Measurements from ENCODE around the gene SSBP4. TPM values are rescaled to one million over a fixed set of nuclear protein-coding genes. Genes with fewer than 3 reads are reported as not detected.

The SSBP4 gene
- total and polyA plus RNA-seq, 2 donors (not counting 3 experiments of a cell fraction or from before 2014, with no cell fraction given), result 89.6 to 151 TPM

DNA sequence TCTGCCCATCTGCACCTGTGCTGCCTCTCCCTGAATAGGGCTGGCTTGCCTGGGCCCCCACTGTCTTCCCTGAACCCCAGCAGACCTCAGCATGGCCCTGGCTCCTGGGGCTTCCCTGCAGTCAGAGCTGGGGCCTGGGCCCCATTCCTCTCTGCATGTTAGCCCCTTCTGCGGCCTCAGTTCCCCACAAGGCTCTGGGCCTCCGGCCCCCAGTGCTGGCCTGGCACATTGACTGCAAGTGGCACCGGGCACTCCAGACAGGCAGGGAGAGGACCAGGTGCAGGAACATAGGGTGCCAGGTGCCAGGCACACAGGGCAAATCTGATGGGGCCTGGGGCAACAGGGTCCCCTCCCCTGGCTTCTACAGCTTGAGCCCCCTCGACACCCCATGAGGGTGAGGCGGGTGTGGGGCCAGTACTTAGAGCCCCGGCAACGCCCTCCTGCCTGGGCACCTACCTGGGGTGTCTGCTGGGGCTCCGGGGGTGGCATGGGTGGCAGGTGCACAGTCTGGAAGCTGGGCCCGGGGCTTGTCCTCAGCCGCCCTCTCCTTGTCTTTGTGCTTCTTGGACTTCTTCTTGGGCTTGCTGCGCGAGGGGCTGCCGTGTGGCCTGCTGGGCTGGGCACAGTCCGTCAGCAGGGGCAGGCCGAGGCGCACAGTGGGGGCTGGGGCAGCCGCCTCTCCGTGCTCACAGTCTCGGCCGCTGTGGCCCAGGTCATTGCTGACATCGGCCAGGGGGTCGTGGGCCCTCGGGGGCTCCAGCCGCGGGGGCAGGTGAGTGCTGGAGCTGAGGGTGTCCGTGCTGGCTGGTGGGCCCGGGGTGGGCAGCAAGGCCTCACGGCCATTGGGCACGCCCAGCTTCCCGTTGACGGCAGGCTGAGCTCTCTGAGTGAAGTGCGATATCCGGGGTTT, 31.1 kb downstream of the SSBP4 start:
- ChIA-PET CTCF (interaction anchor here (0.7 to 6.8 kb wide), 20 partner anchors 8 to 537 kb away, joined by 3 to 127 read pairs (median 4); partner anchors contain the start of genes ELL, ISYNA1, REX1BD and UBA52), POLR2A (no interaction called here)
- H3K4me1 ChIP-seq (ENCODE audit: control insufficient read depth, extremely low read depth, insufficient read depth, low read length), result no peaks in the 10 kb centered on the region
- H4K20me1 ChIP-seq (replicated peaks; ENCODE audit: control insufficient read depth, extremely low read depth, insufficient read depth, low read length), result no peaks in the 10 kb centered on the region
- no peak overlapping the region for H3K4me3 ChIP-seq (replicated peaks in 1 of 3; ENCODE audit: insufficient read depth in 1 of 3, low read depth in 1 of 3, low read length in 3 of 3)
- intact Hi-C loops (cut with micrococcal nuclease) (loop anchor here (2.0 to 10.0 kb wide), 3 partner anchors 227 to 465 kb away; partner anchors contain the start of genes COPE and DDX49), dilution Hi-C loops (cut with MboI; ENCODE audit: extremely low pct_ligation_motif_present, low sequenced_read_pairs) (no loop called here)
- FAIRE-seq (no peak), DNase-seq (ENCODE audit: low read depth, low spot score) (no peak)
- TF ChIP-seq POLR2AphosphoS5 (IDR thresholded peaks at IDR 0.05; ENCODE audit: insufficient read depth, low read depth, low read length) (no peak), FOS (IDR thresholded peaks at IDR 0.05; ENCODE audit: borderline replicate concordance, insufficient read depth, low read length) (no peak), MYC (IDR thresholded peaks at IDR 0.05; ENCODE audit: low read depth, low read length) (no peak), POLR2A (IDR thresholded peaks at IDR 0.05; ENCODE audit: low read depth, low read length) (no peak), JUN (IDR thresholded peaks at IDR 0.05; ENCODE audit: borderline replicate concordance, insufficient read depth, insufficient read length, low read depth) (no peak)
- no TSS peak for BruUV-seq (replicated peaks)
- H3K9ac ChIP-seq (replicated peaks; ENCODE audit: extremely low read depth, insufficient read depth, low read length), result no peak overlapping the region
- H3K9me3 ChIP-seq (replicated peaks; ENCODE audit: control insufficient read depth, insufficient read depth, low read length), result no peaks in the 10 kb centered on the region
- H3K79me2 ChIP-seq (ENCODE audit: control insufficient read depth, insufficient read depth, low read length), result no peaks in the 10 kb centered on the region
- H3K9me1 ChIP-seq (replicated peaks; ENCODE audit: control insufficient read depth, extremely low read depth, insufficient read depth, low read length), result no peaks in the 10 kb centered on the region
- H2AFZ ChIP-seq (ENCODE audit: low read depth, low read length), result no peak overlapping the region
- H3K27me3 ChIP-seq (ENCODE audit: control insufficient read depth in 2 of 2, insufficient read depth in 2 of 2, low read length in 2 of 2), result no peaks in the 10 kb centered on the region
- no peak overlapping the region for H3K4me2 ChIP-seq (ENCODE audit: insufficient read depth, low read length)
- H3K36me3 ChIP-seq (ENCODE audit: control insufficient read depth in 2 of 2, extremely low read depth in 1 of 2, insufficient read depth in 2 of 2, low read length in 2 of 2), result peaks cover 6 to 45% of the 10 kb centered on the region in 2 experiments
- no peak overlapping the region for H3K27ac ChIP-seq (ENCODE audit: insufficient read depth, low read depth, low read length)
